ENCODE data around the gene MED12L.
A peak's percentile ranks its signal among the peaks of the same experiment; 100 is the strongest.

The MED12L gene

GRCh38 chr3:151133175-151133574 is 47.7 kb downstream of the MED12L start:
- Histone ChIP-seq H4K5ac (ENCODE audit: low read length) (no peak overlapping the region), H3K18ac (ENCODE audit: low read length) (no peak overlapping the region), H3K4me3 (ENCODE audit: low read length) (no peak overlapping the region), H3K4me1 (ENCODE audit: control insufficient read depth, low read depth, low read length) (no peaks in the 10 kb centered on the region), H2BK120ac (ENCODE audit: low read depth, low read length) (no peak overlapping the region), H2BK15ac (replicated peaks; ENCODE audit: low read depth) (no peak overlapping the region), H3K79me1 (ENCODE audit: low read length) (peaks cover 1% of the 10 kb centered on the region), H3K27me3 (ENCODE audit: insufficient read depth, low read length, poor library complexity) (no peaks in the 10 kb centered on the region), H3K23ac (ENCODE audit: low read length) (no peak overlapping the region), H3K4ac (ENCODE audit: low read depth, low read length) (no peak overlapping the region), H3K36me3 (ENCODE audit: control insufficient read depth, insufficient read depth, low read length) (no peaks in the 10 kb centered on the region), H3K9ac (ENCODE audit: low read length) (no peak overlapping the region), H3K4me2 (ENCODE audit: low read length) (no peak overlapping the region), H3K27ac (ENCODE audit: low read depth, low read length) (no peak overlapping the region), H3K79me2 (ENCODE audit: control insufficient read depth, insufficient read depth, low read length) (no peaks in the 10 kb centered on the region), H2AK5ac (ENCODE audit: low read length) (no peak overlapping the region), H3K56ac (ENCODE audit: low read length) (no peak overlapping the region), H2BK5ac (ENCODE audit: low read length) (no peak overlapping the region), H4K8ac (ENCODE audit: low read depth, low read length) (no peak overlapping the region)
- WGBS (ENCODE audit: extremely low coverage, insufficient coverage, low lambda C conversion rate), result no CpG with 5 or more reads among the region's 3 CpGs
- DNase-seq, result no peak

- no CpG with 5 or more reads among the region's 8 CpGs for WGBS (ENCODE audit: extremely low coverage, insufficient coverage, low lambda C conversion rate)
- Histone ChIP-seq H2BK15ac (replicated peaks; ENCODE audit: low read depth) (no peak overlapping the region), H3K79me1 (ENCODE audit: low read length) (peaks cover 1% of the 10 kb centered on the region), H3K27ac (ENCODE audit: low read depth, low read length) (no peak overlapping the region), H3K27me3 (ENCODE audit: insufficient read depth, low read length, poor library complexity) (no peaks in the 10 kb centered on the region), H3K4me3 (ENCODE audit: low read length) (no peak overlapping the region), H3K4me2 (ENCODE audit: low read length) (no peak overlapping the region), H3K9ac (ENCODE audit: low read length) (no peak overlapping the region), H3K79me2 (ENCODE audit: control insufficient read depth, insufficient read depth, low read length) (no peaks in the 10 kb centered on the region), H3K4me1 (ENCODE audit: control insufficient read depth, low read depth, low read length) (no peaks in the 10 kb centered on the region), H3K23ac (ENCODE audit: low read length) (no peak overlapping the region), H2BK5ac (ENCODE audit: low read length) (no peak overlapping the region), H3K4ac (ENCODE audit: low read depth, low read length) (no peak overlapping the region), H2AK5ac (ENCODE audit: low read length) (no peak overlapping the region), H3K18ac (ENCODE audit: low read length) (no peak overlapping the region), H4K8ac (ENCODE audit: low read depth, low read length) (no peak overlapping the region), H4K5ac (ENCODE audit: low read length) (no peak overlapping the region), H3K56ac (ENCODE audit: low read length) (no peak overlapping the region), H2BK120ac (ENCODE audit: low read depth, low read length) (no peak overlapping the region), H3K36me3 (ENCODE audit: control insufficient read depth, insufficient read depth, low read length) (no peaks in the 10 kb centered on the region)
- no peak for DNase-seq
Measured at GRCh38 chr3:151133917-151134450, 48.5 kb downstream of the MED12L start.

- no peaks in the 10 kb centered on the region for H3K4me1 ChIP-seq (ENCODE audit: control insufficient read depth, low read depth, low read length)
- no peak overlapping the region for H3K23ac ChIP-seq (ENCODE audit: low read length)
- no peaks in the 10 kb centered on the region for H3K36me3 ChIP-seq (ENCODE audit: control insufficient read depth, insufficient read depth, low read length)
- no peak overlapping the region for H3K18ac ChIP-seq (ENCODE audit: low read length)
- H3K79me2 ChIP-seq (ENCODE audit: control insufficient read depth, insufficient read depth, low read length), result no peaks in the 10 kb centered on the region
- peaks cover 1% of the 10 kb centered on the region for H3K79me1 ChIP-seq (ENCODE audit: low read length)
- no peak overlapping the region for H3K56ac ChIP-seq (ENCODE audit: low read length)
- H4K8ac ChIP-seq (ENCODE audit: low read depth, low read length), result no peak overlapping the region
- H3K27me3 ChIP-seq (ENCODE audit: insufficient read depth, low read length, poor library complexity), result no peaks in the 10 kb centered on the region
- no peak overlapping the region for H2BK120ac ChIP-seq (ENCODE audit: low read depth, low read length)
- H3K4me3 ChIP-seq (ENCODE audit: low read length), result no peak overlapping the region
- peak; percentile 13 for DNase-seq
- H3K9ac ChIP-seq (ENCODE audit: low read length), result no peak overlapping the region
- no CpG with 5 or more reads among the region's 5 CpGs for WGBS (ENCODE audit: extremely low coverage, insufficient coverage, low lambda C conversion rate)
- H2BK5ac ChIP-seq (ENCODE audit: low read length), result no peak overlapping the region
- no peak overlapping the region for H2BK15ac ChIP-seq (replicated peaks; ENCODE audit: low read depth)
- H3K27ac ChIP-seq (ENCODE audit: low read depth, low read length), result no peak overlapping the region
- no peak overlapping the region for H4K5ac ChIP-seq (ENCODE audit: low read length)
- no peak overlapping the region for H3K4ac ChIP-seq (ENCODE audit: low read depth, low read length)
- no peak overlapping the region for H2AK5ac ChIP-seq (ENCODE audit: low read length)
- H3K4me2 ChIP-seq (ENCODE audit: low read length), result no peak overlapping the region
Measured at GRCh38 chr3:151135541-151136337, 50.3 kb downstream of the MED12L start.

GRCh38 chr3:151142929-151143328 is 57.5 kb downstream of the MED12L start:
- H3K27ac ChIP-seq (ENCODE audit: low read depth, low read length), result no peak overlapping the region
- no peak overlapping the region for H3K4me3 ChIP-seq (ENCODE audit: low read length)
- no peak overlapping the region for H3K4me2 ChIP-seq (ENCODE audit: low read length)
- no peaks in the 10 kb centered on the region for H3K79me2 ChIP-seq (ENCODE audit: control insufficient read depth, insufficient read depth, low read length)
- H3K18ac ChIP-seq (ENCODE audit: low read length), result no peak overlapping the region
- H3K36me3 ChIP-seq (ENCODE audit: control insufficient read depth, insufficient read depth, low read length), result no peaks in the 10 kb centered on the region
- DNase-seq, result no peak
- H3K56ac ChIP-seq (ENCODE audit: low read length), result no peak overlapping the region
- no peak overlapping the region for H3K23ac ChIP-seq (ENCODE audit: low read length)
- no peak overlapping the region for H4K8ac ChIP-seq (ENCODE audit: low read depth, low read length)
- no peaks in the 10 kb centered on the region for H3K27me3 ChIP-seq (ENCODE audit: insufficient read depth, low read length, poor library complexity)
- no peaks in the 10 kb centered on the region for H3K79me1 ChIP-seq (ENCODE audit: low read length)
- H2BK5ac ChIP-seq (ENCODE audit: low read length), result no peak overlapping the region
- H2AK5ac ChIP-seq (ENCODE audit: low read length), result no peak overlapping the region
- no peak overlapping the region for H3K4ac ChIP-seq (ENCODE audit: low read depth, low read length)
- H2BK120ac ChIP-seq (ENCODE audit: low read depth, low read length), result no peak overlapping the region
- H3K9ac ChIP-seq (ENCODE audit: low read length), result no peak overlapping the region
- no peaks in the 10 kb centered on the region for H3K4me1 ChIP-seq (ENCODE audit: control insufficient read depth, low read depth, low read length)
- WGBS (ENCODE audit: extremely low coverage, insufficient coverage, low lambda C conversion rate), result no CpG with 5 or more reads among the region's 5 CpGs
- H4K5ac ChIP-seq (ENCODE audit: low read length), result no peak overlapping the region
- no peak overlapping the region for H2BK15ac ChIP-seq (replicated peaks; ENCODE audit: low read depth)

- Histone ChIP-seq H3K4ac (ENCODE audit: low read depth, low read length) (no peak overlapping the region), H3K79me2 (ENCODE audit: control insufficient read depth, insufficient read depth, low read length) (no peaks in the 10 kb centered on the region), H3K27ac (ENCODE audit: low read depth, low read length) (no peak overlapping the region), H3K4me3 (ENCODE audit: low read length) (no peak overlapping the region), H3K79me1 (ENCODE audit: low read length) (no peaks in the 10 kb centered on the region), H2AK5ac (ENCODE audit: low read length) (no peak overlapping the region), H3K36me3 (ENCODE audit: control insufficient read depth, insufficient read depth, low read length) (no peaks in the 10 kb centered on the region), H3K9ac (ENCODE audit: low read length) (no peak overlapping the region), H3K56ac (ENCODE audit: low read length) (peak overlapping the region; percentile 20), H3K4me2 (ENCODE audit: low read length) (no peak overlapping the region), H2BK120ac (ENCODE audit: low read depth, low read length) (no peak overlapping the region), H3K23ac (ENCODE audit: low read length) (peak overlapping the region; percentile 75), H3K4me1 (ENCODE audit: control insufficient read depth, low read depth, low read length) (no peaks in the 10 kb centered on the region), H3K18ac (ENCODE audit: low read length) (no peak overlapping the region), H2BK5ac (ENCODE audit: low read length) (no peak overlapping the region), H2BK15ac (replicated peaks; ENCODE audit: low read depth) (no peak overlapping the region), H4K5ac (ENCODE audit: low read length) (no peak overlapping the region), H3K27me3 (ENCODE audit: insufficient read depth, low read length, poor library complexity) (no peaks in the 10 kb centered on the region), H4K8ac (ENCODE audit: low read depth, low read length) (no peak overlapping the region)
- DNase-seq, result no peak
- no CpG with 5 or more reads among the region's 4 CpGs for WGBS (ENCODE audit: extremely low coverage, insufficient coverage, low lambda C conversion rate)
Measured at GRCh38 chr3:151144016-151144415, 58.6 kb downstream of the MED12L start.
